Lower leg skin (tissue), 3 donors: ENCODE results near the gene RIPOR2.

Experiments used
- POLR2A ChIP-seq, 2 donors: fragments of 450-650 bp; IDR thresholded peaks; one replicate each; pipeline ENCODE4 v1.6.1; 2016 to 2017; ENCODE audit warnings: antibody characterized with exemption in 2 of 2, mild to moderate bottlenecking in 1 of 2, moderate library complexity in 1 of 2
- TF ChIP-seq, protein P1 (sequence below), 3 donors: fragments of 450-650 bp; IDR thresholded peaks; one replicate each; pipeline ENCODE4 v1.5.1; 2016; ENCODE audit warnings: antibody characterized with exemption in 3 of 3, mild to moderate bottlenecking in 3 of 3, moderate library complexity in 2 of 3

DNA sequence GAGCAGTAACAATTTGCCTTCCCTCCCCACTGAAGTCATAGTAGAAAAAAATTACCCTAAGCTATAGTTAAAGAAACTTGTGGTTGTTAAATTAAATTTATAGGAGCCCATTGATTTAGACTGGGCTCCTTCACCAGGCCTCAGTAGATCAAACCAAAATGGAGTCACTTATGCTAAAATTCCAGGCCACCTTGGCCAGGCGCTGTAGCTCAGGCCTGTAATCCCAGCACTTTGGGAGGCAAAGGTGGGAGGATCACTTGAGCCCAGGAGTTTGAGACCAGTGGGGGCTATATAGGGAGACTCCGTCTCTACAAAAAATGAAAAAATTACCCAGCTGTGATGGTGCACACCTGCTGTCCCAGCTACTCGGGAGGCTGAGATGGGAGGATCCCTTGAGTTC is 176.0 kb downstream of the RIPOR2 start:
- TF ChIP-seq, protein P1, sequence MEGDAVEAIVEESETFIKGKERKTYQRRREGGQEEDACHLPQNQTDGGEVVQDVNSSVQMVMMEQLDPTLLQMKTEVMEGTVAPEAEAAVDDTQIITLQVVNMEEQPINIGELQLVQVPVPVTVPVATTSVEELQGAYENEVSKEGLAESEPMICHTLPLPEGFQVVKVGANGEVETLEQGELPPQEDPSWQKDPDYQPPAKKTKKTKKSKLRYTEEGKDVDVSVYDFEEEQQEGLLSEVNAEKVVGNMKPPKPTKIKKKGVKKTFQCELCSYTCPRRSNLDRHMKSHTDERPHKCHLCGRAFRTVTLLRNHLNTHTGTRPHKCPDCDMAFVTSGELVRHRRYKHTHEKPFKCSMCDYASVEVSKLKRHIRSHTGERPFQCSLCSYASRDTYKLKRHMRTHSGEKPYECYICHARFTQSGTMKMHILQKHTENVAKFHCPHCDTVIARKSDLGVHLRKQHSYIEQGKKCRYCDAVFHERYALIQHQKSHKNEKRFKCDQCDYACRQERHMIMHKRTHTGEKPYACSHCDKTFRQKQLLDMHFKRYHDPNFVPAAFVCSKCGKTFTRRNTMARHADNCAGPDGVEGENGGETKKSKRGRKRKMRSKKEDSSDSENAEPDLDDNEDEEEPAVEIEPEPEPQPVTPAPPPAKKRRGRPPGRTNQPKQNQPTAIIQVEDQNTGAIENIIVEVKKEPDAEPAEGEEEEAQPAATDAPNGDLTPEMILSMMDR (IDR thresholded peaks at IDR 0.05), result no peak
- TF ChIP-seq POLR2A (IDR thresholded peaks at IDR 0.05), result no peak
